Stimulated activated naive CD8-positive, alpha-beta T cell treated with anti-CD3 and anti-CD28 coated beads, Interleukin-15, amount 100 ng/mL, for 72 hours (primary cell): Measurements from ENCODE around the gene NAALADL1.
"Not testable (repeated sequence)": the region's sequence is repeated elsewhere in the genome, so short reads cannot be mapped to it uniquely, and the experiment has no call there.

Experiments used
- ATAC-seq: fragments of 150-1000 bp; cut with Tn5 transposase; 2 replicates; pipeline ENCODE4 v1.10.0; 2021; ENCODE audit warnings: mild to moderate bottlenecking, moderate library complexity
- DNase-seq, 2 donors: peaks; one replicate each; pipeline ENCODE4 v3.0.0; 2021 to 2022
- H3K27ac Mint-ChIP-seq, 2 donors: one replicate each; pipeline ENCODE4 v1.8.0; 2022; ENCODE audit warnings: mild to moderate bottlenecking in 2 of 2, mixed read lengths in 2 of 2, moderate library complexity in 2 of 2
- H3K27me3 Mint-ChIP-seq: one replicate; pipeline ENCODE4 v1.8.0; 2022; ENCODE audit warnings: mixed read lengths
- H3K4me1 Mint-ChIP-seq: one replicate; pipeline ENCODE4 v1.8.0; 2022; ENCODE audit warnings: mild to moderate bottlenecking, mixed read lengths
- H3K4me3 Mint-ChIP-seq, 2 donors: one replicate each; pipeline ENCODE4 v1.8.0; 2022; ENCODE audit warnings: mild to moderate bottlenecking in 2 of 2, mixed read lengths in 2 of 2, moderate library complexity in 1 of 2
- H3K9me3 Mint-ChIP-seq, 2 donors: one replicate each; pipeline ENCODE4 v1.8.0; 2022; ENCODE audit warnings: mixed read lengths in 2 of 2

NAALADL1 gene

GRCh38 chr11:65013888-65014725 is 44.2 kb downstream of the NAALADL1 start, which contains the start of gene ARL2:
ARL2 (plus strand) TSS chr11:65014160; CDS start chr11:65014208, 48 bp downstream.
- ATAC-seq = peak; percentile 82
- Mint-ChIP-seq H3K27ac (peak within 1 kb of the TSS; percentile 97 to 98), H3K4me3 (peak within 1 kb of the TSS; percentile 92), H3K4me1 (peaks cover 36% of the 10 kb centered on the region), H3K27me3 (no peaks in the 10 kb centered on the region), H3K9me3 (no peaks in the 10 kb centered on the region)
- DNase-seq = peak; percentile 92 to 93

- ATAC-seq = peak; percentile 90
- H3K9me3 Mint-ChIP-seq = no peaks in the 10 kb centered on the region
Measured at GRCh38 chr11:65013130-65013887, 45.0 kb downstream of the NAALADL1 start.

DNA sequence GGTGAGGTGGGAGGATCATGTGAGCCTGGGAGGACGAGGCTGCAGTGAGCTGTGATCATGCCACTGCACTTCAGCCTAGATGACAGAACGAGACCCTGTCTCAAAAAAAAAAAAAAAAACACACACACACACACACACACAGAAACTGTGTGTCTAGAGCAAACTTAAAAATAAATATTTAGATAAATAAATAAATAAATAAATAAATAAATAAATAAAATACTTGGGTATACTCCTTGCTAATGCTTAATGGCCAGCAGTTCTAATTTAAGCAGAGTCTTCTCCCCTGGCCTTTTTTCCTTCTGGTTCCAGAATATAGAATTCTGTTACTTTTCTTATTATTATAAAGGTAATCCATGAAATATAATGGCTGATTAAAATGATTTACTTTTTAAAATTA is 49.5 kb downstream of the NAALADL1 start:
- DNase-seq = no peak
- no peaks in the 10 kb centered on the region for H3K27me3 Mint-ChIP-seq
- no peaks in the 10 kb centered on the region for H3K9me3 Mint-ChIP-seq
- no peak overlapping the region for H3K27ac Mint-ChIP-seq
- H3K4me3 Mint-ChIP-seq = no peak overlapping the region
- no peak for ATAC-seq
- H3K4me1 Mint-ChIP-seq = peaks cover 11% of the 10 kb centered on the region

More at GRCh38 chr11:65013130-65013887, 45.0 kb downstream of the NAALADL1 start:
- H3K27ac Mint-ChIP-seq = peak overlapping the region; percentile 97 to 98
- DNase-seq = peak; percentile 91 to 94
- H3K4me1 Mint-ChIP-seq = peaks cover 36% of the 10 kb centered on the region
- no peaks in the 10 kb centered on the region for H3K27me3 Mint-ChIP-seq
- peak overlapping the region; percentile 90 to 92 for H3K4me3 Mint-ChIP-seq

- no peak overlapping the region for H3K27ac Mint-ChIP-seq
- H3K4me1 Mint-ChIP-seq = peaks cover 5% of the 10 kb centered on the region
- DNase-seq (no peak), ATAC-seq (no peak)
- H3K4me3 Mint-ChIP-seq = no peak overlapping the region
- H3K27me3 Mint-ChIP-seq = no peaks in the 10 kb centered on the region
- H3K9me3 Mint-ChIP-seq = no peaks in the 10 kb centered on the region
Measured at GRCh38 chr11:65008016-65008415, 50.3 kb downstream of the NAALADL1 start.

DNA sequence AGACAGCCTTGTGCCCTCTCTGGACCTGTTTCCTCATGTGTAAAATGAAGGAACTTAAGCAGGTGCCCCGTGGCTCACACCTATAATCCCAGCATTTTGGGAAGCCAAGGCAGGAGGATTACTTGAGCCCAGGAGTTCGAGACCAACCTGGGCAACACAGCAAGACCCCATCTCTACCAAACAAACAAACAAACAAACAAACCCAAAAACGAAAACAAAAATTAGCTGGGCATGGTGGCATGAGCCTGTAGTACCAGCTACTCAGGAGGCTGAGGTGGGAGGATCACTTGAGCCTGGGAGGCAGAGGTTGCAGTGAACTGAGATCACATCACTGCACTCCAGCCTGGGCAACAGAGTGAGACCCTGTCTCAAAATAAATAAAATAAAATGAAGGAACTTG is 54.4 kb downstream of the NAALADL1 start:
- not testable (repeated sequence) for H3K9me3 Mint-ChIP-seq, ATAC-seq

DNA sequence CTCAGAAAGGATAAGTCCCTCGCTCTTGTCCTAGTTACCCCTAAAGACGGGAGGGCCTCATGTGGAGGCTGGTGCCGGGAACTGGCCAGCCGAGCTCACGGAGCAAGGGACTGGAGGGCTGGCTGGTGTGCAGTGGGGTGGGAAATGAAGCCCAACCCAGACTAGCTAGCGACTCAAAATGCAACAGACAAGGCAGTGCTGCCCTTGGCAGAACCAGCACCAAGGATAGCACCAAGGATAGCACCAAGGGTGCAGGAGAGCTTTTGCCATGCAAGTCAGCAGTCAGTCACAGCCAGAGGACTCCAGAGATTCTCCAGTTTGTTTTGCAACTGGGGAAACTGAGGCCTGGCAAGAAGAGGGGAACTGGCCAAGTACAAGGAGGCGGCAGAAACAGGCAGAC is 55.1 kb downstream of the NAALADL1 start:
- no peak overlapping the region for H3K27ac Mint-ChIP-seq
- no peaks in the 10 kb centered on the region for H3K9me3 Mint-ChIP-seq
- H3K4me3 Mint-ChIP-seq = no peak overlapping the region
- ATAC-seq (no peak), DNase-seq (no peak)
- H3K4me1 Mint-ChIP-seq = peaks cover 8% of the 10 kb centered on the region
- H3K27me3 Mint-ChIP-seq = no peaks in the 10 kb centered on the region

More for the DNA sequence above, 54.4 kb downstream of the NAALADL1 start:
- H3K27me3 Mint-ChIP-seq, H3K4me3 Mint-ChIP-seq, H3K27ac Mint-ChIP-seq, DNase-seq, H3K4me1 Mint-ChIP-seq: not testable (repeated sequence)

DNA sequence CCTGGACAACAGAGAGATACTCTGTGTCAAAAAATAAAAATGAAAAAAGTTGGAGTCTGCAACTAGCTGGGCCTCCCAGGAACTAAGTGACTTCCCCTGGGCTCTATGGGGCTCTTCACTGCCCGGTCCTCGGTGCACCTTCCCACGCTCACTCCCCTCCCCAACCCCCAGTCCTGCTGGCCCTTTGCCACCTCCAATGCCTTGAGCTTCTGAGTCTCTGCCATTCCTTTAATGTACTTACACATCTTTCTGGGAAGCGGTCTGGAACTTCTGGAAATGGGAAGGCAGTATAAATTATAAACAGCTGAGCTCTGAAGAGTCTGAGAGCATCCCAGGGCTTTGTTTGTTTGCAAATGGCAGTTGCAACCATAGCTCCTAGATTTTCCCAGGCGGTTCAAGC is 55.6 kb downstream of the NAALADL1 start:
- Mint-ChIP-seq H3K27ac (peak overlapping the region in 1 of 2 donors; percentile 21), H3K4me1 (peaks cover 13% of the 10 kb centered on the region), H3K4me3 (no peak overlapping the region), H3K9me3 (no peaks in the 10 kb centered on the region), H3K27me3 (no peaks in the 10 kb centered on the region)
- ATAC-seq = no peak
- no peak for DNase-seq

- Mint-ChIP-seq H3K9me3 (no peaks in the 10 kb centered on the region), H3K27me3 (peaks cover 18% of the 10 kb centered on the region), H3K4me1 (peaks cover 25% of the 10 kb centered on the region), H3K27ac (no peak overlapping the region), H3K4me3 (no peak overlapping the region)
- ATAC-seq = no peak
- no peak for DNase-seq
Measured at GRCh38 chr11:64999478-64999877, 58.9 kb downstream of the NAALADL1 start.

DNA sequence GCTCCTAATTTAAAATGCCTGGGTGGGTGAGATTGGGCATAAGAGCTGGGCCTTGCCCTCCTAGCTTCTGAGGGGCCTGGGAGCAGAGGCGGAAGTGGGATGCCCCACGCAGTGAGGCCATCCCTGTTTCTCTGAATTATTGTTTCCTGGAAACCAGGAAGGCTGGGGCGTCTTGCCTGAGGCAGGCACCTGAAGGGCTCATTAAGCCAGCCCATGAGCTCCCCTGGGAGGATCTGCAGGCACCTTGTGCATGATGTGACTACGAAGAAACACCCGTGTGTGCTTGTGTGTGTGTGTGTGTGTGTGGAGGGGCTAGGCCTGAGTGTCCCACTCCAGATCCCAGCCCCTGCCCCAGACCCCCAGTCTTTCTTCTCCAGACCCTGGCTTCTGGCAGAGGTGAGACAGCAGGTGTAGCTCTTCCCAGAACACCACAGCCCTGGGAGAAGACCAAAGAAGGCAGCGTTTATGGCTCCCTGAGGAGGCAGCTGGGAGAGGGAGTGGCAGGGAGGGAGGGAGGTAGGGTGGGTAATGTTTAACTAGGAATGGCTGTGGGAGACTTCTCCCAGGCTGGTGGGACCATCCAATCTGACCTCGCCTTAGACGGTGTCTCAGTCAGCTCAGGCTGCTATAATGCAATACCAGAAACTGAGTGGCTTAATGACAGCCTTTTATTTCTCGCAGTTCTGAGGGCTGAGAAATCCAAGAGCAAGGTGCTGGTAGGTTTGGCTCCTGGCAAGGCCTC is 59.5 kb downstream of the NAALADL1 start:
- DNase-seq = no peak
- Mint-ChIP-seq H3K4me3 (peak overlapping the region; percentile 59 to 74), H3K27ac (peak overlapping the region; percentile 69 to 92), H3K27me3 (peaks cover 24% of the 10 kb centered on the region), H3K9me3 (no peaks in the 10 kb centered on the region), H3K4me1 (peaks cover 25% of the 10 kb centered on the region)
- no peak for ATAC-seq

GRCh38 chr11:64998141-64998540 is 60.2 kb downstream of the NAALADL1 start:
- peak; percentile 69 for ATAC-seq
- peak overlapping the region; percentile 69 to 81 for H3K27ac Mint-ChIP-seq
- peaks cover 25% of the 10 kb centered on the region for H3K27me3 Mint-ChIP-seq
- no peak for DNase-seq
- no peaks in the 10 kb centered on the region for H3K9me3 Mint-ChIP-seq
- H3K4me3 Mint-ChIP-seq = peak overlapping the region; percentile 59 to 74
- H3K4me1 Mint-ChIP-seq = peaks cover 25% of the 10 kb centered on the region

DNA sequence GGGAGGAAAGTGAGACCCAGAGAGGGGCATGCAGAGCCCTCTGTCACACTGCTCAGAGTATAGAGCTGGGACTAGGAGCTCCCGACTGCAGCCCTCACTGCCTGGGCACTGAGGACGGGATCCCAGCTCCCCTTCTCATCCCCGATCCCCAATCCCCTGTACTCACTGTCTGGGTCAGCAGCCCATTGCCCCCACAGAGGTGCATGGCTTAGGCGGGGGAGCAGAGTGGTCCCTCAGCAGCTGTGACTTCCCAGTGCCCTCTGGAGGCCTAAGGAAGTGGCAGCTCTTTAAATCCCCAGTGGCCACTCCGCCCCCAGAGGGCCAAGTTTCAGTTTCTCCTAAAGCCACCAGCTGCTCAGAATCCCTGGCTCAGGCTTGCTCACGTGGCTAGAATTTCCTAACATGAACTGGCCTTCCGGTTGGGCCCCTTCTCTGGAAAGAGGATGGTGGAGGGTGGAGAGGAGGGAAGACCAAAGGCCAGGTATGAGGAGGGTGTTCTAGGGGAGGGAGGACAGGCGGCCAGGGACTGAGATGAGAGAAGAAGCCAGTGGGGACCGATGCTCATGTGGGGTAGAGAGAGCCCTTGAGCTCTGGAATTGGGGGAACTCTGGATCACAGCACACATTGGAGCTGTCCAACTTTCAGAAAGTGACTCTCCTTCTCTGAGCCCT is 61.5 kb downstream of the NAALADL1 start, which contains the start of gene BATF2:
Gene BATF2, minus strand, starts transcription at position 262 of the 671 bp plus-strand sequence. Its CDS starts 57 bp downstream, at position 205.
- peak; percentile 46 for ATAC-seq

GRCh38 chr11:64996327-64996709 is 62.0 kb downstream of the NAALADL1 start:
- DNase-seq (no peak), ATAC-seq (no peak)
- no peaks in the 10 kb centered on the region for H3K9me3 Mint-ChIP-seq
- H3K4me3 Mint-ChIP-seq = no peak overlapping the region
- no peak overlapping the region for H3K27ac Mint-ChIP-seq
- H3K4me1 Mint-ChIP-seq = peaks cover 25% of the 10 kb centered on the region
- peaks cover 33% of the 10 kb centered on the region for H3K27me3 Mint-ChIP-seq

More for the DNA sequence above, 61.5 kb downstream of the NAALADL1 start, which contains the start of gene BATF2:
- H3K4me1 Mint-ChIP-seq = peaks cover 25% of the 10 kb centered on the region
- no peak for DNase-seq
- peaks cover 33% of the 10 kb centered on the region for H3K27me3 Mint-ChIP-seq
- H3K4me3 Mint-ChIP-seq = no peak within 1 kb of the TSS
- no peaks in the 10 kb centered on the region for H3K9me3 Mint-ChIP-seq
- no peak within 1 kb of the TSS for H3K27ac Mint-ChIP-seq
